VCaP (cell line): Measurements from ENCODE around the gene MKRN2OS.
A peak's percentile ranks its signal among the peaks of the same experiment; 100 is the strongest.

ENCODE experiments used
- H3K27ac ChIP-seq: fragments of 450-650 bp; 2 replicates; pipeline ENCODE4 v1.5.1; 2017
- TF ChIP-seq, protein P1 (sequence below): fragments of 450-650 bp; conservative IDR thresholded peaks from 2 replicates; pipeline ENCODE4 v1.5.1; 2017; ENCODE audit warnings: mild to moderate bottlenecking, moderate library complexity

Gene MKRN2OS

DNA sequence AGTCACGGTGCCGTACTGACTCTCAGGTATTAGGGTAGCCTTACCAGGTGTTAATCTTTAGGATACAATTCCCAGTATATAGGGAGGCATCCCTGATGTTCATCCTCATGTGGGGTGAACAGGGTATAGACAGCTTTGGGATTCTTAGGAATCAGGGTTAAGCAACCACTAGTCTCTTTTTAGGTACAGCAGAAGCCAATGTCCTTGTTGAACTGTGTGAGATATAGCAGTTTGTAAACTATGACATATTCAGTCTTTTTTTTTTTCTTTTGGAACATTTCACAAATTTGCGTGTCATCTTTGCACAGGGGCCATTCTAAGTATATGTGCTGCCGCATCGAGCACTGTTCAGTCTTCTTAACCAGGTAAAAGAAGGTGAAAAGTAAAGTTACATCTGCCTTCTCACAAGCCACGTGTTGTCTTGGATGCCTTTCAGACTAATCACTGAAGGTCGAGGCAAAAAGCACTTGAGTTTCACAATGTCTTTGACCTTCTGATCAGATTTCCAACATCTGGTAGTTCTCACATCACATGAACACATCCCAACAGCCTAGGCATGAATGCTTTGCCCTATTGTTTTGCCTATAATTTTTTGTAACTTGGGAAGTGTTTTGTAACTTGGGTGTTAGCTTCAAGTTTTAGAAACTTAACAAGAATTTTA lies 43.8 kb downstream of the MKRN2OS start:
- TF ChIP-seq, protein P1, sequence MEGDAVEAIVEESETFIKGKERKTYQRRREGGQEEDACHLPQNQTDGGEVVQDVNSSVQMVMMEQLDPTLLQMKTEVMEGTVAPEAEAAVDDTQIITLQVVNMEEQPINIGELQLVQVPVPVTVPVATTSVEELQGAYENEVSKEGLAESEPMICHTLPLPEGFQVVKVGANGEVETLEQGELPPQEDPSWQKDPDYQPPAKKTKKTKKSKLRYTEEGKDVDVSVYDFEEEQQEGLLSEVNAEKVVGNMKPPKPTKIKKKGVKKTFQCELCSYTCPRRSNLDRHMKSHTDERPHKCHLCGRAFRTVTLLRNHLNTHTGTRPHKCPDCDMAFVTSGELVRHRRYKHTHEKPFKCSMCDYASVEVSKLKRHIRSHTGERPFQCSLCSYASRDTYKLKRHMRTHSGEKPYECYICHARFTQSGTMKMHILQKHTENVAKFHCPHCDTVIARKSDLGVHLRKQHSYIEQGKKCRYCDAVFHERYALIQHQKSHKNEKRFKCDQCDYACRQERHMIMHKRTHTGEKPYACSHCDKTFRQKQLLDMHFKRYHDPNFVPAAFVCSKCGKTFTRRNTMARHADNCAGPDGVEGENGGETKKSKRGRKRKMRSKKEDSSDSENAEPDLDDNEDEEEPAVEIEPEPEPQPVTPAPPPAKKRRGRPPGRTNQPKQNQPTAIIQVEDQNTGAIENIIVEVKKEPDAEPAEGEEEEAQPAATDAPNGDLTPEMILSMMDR, result no peak
- H3K27ac ChIP-seq, result no peak overlapping the region

DNA sequence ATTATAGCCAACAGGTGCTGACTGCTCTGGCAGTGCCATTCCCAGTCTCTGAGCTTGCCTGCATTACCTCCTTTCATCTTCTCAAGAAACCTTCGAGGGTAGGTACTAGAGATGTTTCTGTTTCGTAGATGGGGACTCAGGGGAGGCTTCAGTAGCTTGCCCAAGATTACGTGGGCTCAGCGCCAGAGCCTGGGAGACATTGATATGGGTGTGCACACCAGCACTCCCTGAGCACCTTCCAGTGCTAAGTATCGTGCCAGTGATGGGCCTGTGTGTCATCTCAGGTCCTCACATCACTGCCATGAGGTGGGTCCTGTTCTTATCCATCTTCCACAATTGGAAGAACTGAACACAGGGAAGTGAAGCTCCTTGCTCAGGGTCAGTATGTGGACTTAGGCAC lies 45.8 kb downstream of the MKRN2OS start:
- H3K27ac ChIP-seq, result no peak overlapping the region
- TF ChIP-seq, protein P1, result no peak

DNA sequence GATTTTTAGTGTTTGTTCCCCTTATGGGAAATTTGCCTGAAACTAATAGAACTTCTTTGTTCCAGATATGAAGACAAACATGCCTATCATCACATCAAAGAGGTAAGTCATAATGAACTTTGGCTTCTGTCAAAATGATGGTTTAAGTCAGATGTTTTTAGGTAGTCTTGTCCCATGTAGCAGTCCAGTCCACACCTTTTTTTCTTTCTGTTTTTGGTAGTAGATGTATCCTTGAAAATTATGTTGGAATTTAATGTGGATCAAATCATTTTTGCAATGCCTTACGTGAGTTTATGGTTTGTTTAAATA lies 48.9 kb downstream of the MKRN2OS start:
- no peak overlapping the region for H3K27ac ChIP-seq
- TF ChIP-seq, protein P1, result no peak

DNA sequence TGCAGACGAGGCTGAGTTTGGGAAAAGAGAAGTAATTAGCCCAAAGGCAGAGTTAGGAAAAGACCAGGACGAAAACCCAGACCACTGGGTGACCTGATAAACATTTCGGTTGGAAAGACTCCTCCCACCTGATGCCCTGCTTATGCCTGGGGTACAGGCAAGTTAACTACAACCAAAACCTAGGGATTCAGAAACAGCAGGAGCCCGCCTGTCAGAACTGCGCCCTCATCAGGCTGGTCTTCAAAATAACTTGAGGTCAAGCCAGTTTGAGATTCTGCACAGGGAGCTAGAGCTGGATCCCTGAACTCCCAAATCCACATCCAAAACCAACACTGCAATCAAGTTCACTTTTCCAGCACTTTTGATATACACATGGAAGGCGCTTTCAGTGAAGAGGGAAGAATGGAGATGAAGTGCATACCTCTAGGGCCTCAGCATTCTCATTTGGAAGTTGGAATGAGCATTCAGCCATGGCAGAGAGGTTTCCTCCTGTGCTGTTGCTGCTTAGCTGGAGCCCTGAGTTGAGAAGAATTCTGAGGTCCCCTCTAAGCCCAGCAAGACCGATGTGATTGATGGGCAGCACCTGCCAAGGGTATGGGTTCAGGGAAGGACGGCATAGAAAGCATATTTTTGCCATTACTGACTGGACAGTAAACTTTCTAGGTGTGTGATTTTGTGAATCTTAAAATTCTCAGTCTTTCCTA lies 49.4 kb downstream of the MKRN2OS start:
- TF ChIP-seq, protein P1, result 0 out of 2 replicates have a peak, but pooled peaks have one; percentile 10
- no peak overlapping the region for H3K27ac ChIP-seq

DNA sequence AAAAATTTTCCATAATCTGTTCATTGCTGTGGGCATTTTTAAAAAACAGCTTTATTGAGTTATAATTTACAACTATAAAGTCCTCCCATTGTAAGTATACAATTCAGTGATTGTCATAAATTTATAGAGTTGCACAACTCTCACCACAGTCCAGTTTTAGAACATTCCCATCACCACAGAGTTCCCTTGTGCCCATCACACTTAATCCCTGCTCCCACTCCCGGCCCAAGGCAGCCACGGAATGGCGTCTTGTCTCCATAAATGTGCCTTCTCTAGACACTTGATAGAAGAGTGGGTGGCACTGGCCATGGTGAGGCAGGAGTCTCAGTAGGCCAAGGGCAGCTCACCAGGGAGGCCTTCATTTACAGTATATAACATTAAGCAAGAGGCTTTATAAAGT lies 54.8 kb downstream of the MKRN2OS start:
- TF ChIP-seq, protein P1, result no peak
- no peak overlapping the region for H3K27ac ChIP-seq

DNA sequence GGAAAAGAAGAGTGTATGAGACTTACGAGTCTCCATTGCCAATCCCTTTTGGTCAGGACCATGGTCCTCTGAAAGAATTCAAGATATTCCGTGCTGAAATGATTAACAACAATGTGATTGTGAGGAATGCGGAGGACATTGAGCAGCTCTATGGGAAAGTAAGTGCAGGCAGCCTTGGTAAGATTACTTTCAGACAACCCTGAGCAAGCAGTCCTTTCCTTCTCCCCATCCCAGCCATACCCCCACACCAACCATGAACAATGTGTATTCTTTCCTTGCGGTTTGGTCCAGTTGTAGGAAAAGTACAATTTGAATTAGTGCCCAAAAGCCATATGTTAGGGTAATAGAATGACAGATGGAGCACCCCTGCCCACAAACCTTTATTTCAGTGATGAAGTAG lies 55.5 kb downstream of the MKRN2OS start:
- TF ChIP-seq, protein P1, result no peak

More for the DNA sequence above, 55.5 kb downstream of the MKRN2OS start:
- H3K27ac ChIP-seq, result no peak overlapping the region
